Stimulated activated CD8-positive, alpha-beta memory T cell treated with anti-CD3 and anti-CD28 coated beads, Interleukin-7, amount 100 ng/mL, for 4 hours (primary cell): Measurements from ENCODE around the gene TMEM82.

Experiments
- DNase-seq, 2 donors: peaks; one replicate each; pipeline ENCODE4 v3.0.0-alpha.2; 2020; ENCODE audit warnings: low read depth in 2 of 2

The TMEM82 gene

GRCh38 chr1:15756143-15757015 is 14.1 kb downstream of the TMEM82 start:
- DNase-seq: no peak

GRCh38 chr1:15757016-15757543 is 14.8 kb downstream of the TMEM82 start:
- no peak for DNase-seq

- DNase-seq: no peak
These were observed 15.5 kb downstream of the TMEM82 start for GRCh38 chr1:15757575-15758342.

- DNase-seq: no peak
These were observed 16.1 kb downstream of the TMEM82 start, which contains the start of gene FBLIM1 for GRCh38 chr1:15758343-15758931. TSS of gene FBLIM1 (plus strand) at chr1:15758795. CDS start at chr1:15764984, 6,189 bp downstream.

GRCh38 chr1:15758953-15759661 is 16.8 kb downstream of the TMEM82 start:
- DNase-seq: no peak

GRCh38 chr1:15760520-15761211 is 18.4 kb downstream of the TMEM82 start:
- DNase-seq: no peak

- DNase-seq: no peak
These were observed 19.2 kb downstream of the TMEM82 start for GRCh38 chr1:15761366-15762128.

- DNase-seq: no peak
These were observed 20.2 kb downstream of the TMEM82 start for GRCh38 chr1:15762546-15762945.

- no peak for DNase-seq
These were observed 22.0 kb downstream of the TMEM82 start for GRCh38 chr1:15764269-15764764.

- no peak for DNase-seq
These were observed 22.6 kb downstream of the TMEM82 start for GRCh38 chr1:15764890-15765289.

- DNase-seq: no peak
These were observed 23.3 kb downstream of the TMEM82 start for GRCh38 chr1:15765495-15766194.

- no peak for DNase-seq
These were observed 25.6 kb downstream of the TMEM82 start for GRCh38 chr1:15767941-15768340.

GRCh38 chr1:15768388-15768787 is 26.1 kb downstream of the TMEM82 start:
- no peak for DNase-seq

GRCh38 chr1:15770313-15770962 is 28.1 kb downstream of the TMEM82 start:
- DNase-seq: no peak

GRCh38 chr1:15771836-15772515 is 29.7 kb downstream of the TMEM82 start:
- no peak for DNase-seq

GRCh38 chr1:15775706-15776105 is 33.4 kb downstream of the TMEM82 start:
- no peak for DNase-seq

- no peak for DNase-seq
These were observed 35.8 kb downstream of the TMEM82 start for GRCh38 chr1:15777909-15778707.
